SK-N-DZ (cell line): ENCODE data around the gene CNRIP1.
"Not testable (repeated sequence)": the region's sequence is repeated elsewhere in the genome, so short reads cannot be mapped to it uniquely, and the experiment has no call there.

Experiments used
- DNase-seq: peaks from one replicate; pipeline ENCODE4 v3.0.0-alpha.2; 2015; ENCODE audit warnings: low spot score

Gene CNRIP1

DNA sequence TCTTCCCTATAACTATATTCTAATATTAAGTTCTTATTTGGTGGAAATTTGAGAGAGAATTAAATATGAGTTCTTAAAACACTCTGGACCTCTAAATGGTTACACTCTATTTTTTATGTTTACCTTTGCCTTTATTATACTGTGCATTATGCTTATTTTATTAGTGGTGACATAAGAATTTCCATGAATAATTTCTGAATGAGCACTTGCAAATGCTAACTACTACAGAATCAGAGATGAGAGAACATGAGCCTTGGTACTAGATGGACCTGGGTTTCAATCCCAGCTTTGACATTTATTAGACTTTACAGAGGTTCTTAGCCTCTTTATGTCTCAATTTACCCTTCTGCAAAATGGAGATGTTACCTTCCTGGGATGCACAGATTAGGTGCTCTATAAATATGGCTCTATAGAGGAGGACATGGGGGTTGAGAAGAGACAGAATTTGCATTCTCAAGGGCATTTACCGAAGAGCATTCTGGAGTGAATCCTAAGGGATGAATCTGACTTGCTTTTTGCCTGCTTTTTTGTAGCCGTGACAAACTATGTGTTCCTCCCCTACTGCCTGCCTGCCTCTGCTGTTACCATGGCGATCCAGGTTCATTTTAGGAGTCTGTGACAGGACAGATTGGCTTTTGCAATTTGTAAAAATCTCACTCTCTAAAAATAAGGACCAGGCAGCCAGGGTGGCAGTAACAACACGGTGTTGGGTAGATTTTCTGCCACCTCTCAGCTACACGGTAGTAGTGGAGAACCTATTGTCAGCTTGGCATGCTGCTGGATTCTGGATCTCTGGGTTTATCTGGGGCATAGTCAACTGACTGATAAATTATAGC lies 20.7 kb upstream of the CNRIP1 start:
- DNase-seq, result no peak

DNA sequence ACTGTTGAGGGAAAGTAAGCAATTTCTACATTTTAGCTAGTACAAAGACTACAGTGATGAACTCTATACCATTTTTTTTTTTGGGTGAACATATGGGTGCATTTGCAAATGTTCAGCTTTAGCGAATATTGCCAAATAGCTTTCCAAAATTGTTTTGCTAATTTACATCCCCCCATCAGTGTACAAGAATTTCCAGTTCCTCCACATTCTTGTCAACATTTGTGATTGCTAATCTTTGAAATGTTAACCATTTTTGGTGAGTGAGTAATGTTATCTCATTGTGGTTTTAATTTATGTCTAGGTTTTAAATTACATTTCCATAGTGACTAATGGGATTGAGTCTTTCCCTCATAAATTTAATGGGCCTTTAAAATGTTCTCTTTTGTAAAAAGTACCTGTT lies 16.4 kb upstream of the CNRIP1 start:
- DNase-seq, result no peak

DNA sequence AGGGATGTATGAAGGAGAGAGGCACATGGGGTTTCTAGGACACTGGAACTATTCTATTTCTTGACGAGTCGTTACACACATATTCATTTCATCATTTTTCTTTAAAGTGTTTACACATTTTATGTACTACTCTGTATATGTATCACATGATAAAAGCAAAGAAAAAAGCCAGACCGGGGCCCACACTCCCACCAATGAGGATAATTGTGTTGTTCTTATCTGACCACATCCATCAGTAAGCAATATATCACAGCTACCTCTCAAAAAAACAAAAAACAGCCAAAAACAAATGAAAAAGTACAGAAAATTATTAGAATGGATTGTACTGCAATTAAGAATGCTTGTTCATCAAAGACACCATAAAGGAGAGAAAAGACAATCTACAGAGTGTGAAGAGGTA lies 14.2 kb upstream of the CNRIP1 start:
- no peak for DNase-seq

DNA sequence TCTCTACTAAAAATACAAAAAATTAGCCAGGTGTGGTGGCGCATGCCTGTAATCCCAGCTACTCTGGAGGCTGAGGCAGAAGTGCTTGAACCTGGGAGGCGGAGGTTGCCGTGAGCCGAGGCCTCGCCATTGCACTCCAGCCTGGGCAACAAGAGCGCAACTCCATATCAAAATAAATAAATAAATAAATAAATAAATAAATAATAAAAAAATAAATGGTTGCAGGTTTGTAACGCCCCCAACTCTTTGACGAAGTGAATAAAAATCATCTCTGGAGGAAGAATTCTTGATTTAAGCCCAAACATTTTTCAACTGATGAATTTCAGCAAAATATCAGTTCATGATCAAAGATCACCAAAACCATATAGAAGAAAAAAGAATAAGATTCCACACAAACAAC lies 13.3 kb upstream of the CNRIP1 start:
- DNase-seq, result no peak

DNA sequence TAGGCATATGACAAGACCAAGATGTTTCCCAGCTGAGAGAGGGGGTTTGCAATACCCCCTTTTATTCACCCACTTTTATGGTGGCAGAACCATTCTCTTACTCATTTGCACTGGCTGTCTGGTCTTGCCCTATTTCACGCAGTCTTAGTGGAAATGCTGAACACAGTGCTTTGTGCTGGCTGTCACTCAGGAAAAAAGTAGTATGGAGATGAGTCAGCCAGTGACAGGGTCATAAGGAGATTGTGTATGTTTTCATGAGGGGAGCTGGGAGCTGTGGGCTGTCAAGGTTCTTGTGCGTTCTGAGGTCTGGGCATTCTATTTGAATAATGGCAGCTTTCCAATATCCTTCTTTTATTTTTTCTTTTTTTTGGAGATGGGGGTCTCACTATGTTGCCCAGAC lies 10.9 kb upstream of the CNRIP1 start:
- DNase-seq, result no peak

DNA sequence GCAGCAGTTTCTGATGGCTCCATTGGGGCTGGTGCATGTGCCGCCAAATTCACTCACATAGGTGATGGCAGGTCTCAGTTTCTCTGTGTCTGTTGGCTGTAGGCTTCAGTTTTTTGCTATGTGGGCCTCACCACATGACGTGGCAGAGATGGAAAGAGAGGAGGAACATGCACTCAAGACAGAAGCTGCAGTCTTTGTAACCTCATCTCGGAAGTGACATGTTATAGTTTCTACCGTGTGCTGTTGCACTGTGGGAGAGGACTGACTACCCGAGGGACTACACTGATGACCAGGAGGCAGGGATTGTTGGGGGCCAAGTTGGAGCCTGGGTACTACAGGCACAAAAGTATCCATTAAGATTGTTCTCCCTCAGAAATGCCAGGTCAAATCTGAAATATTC lies 9.2 kb upstream of the CNRIP1 start:
- DNase-seq, result no peak

DNA sequence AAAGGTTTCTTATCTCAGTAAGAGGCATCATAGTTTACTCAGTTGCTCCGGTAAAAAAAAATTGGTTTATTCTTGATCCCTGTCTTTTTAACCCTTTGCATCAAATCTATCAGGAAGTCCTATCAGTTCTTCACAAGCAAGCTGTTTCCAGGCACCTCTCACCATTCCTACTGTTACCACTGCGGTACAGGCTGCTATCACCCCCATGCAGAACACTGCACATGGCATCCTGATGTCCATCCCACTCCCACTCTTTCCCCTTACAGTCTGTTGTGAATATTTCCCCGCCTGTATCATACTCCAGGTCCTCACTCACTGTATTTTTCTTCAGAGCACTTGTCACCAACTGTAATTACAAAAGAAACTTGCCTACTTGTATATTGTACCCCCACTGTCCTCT lies 5.3 kb upstream of the CNRIP1 start:
- no peak for DNase-seq

DNA sequence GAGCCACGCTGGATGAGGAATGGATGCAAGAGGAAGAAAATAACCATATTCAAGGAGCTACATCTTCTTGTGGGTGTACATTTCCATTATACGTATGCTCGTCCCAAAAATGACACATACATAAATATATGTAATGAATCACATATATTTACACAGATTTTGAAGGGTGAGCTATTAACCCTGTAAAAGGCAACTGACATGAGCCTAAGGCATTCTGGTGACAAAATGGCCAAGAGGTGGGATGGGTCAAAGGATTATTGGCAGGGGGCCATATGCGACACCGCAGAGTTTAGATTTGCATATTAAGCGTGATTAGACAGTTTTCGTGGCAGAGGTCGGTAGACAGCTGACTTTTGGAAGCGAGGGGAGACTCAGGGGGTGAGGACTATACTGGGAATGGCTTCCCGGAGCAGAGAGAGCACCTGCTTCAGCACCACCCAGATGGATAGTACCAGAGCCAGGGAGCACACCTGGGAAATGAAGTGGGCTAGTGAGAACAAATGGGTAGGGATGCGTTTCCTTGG lies 431 bp upstream of the CNRIP1 start:
- DNase-seq, result no peak

DNA sequence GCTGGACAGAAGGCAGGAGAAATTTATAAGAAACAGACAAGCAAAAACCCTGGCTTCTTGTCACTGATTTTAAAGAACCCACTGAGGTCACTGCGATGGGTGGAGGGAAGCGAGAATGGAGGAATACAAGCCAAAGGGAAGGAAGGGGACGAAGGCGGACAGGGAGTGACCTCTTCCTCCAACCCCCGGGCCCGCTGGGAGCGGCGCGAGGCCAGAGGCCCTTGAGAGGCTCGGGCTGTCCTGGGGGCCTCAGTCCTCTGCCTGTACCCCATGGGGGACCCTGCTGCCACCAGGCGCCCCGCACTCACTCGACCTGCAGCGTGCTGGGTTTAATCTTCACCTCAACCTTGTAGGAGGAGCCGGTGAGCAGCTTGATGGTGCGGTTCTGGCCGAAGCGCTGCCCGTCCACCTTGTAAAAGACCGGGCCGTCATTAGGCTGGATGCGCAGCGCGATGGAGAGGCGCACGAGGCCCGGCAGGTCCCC lies 793 bp downstream of the CNRIP1 start:
- peak; percentile 39 for DNase-seq

DNA sequence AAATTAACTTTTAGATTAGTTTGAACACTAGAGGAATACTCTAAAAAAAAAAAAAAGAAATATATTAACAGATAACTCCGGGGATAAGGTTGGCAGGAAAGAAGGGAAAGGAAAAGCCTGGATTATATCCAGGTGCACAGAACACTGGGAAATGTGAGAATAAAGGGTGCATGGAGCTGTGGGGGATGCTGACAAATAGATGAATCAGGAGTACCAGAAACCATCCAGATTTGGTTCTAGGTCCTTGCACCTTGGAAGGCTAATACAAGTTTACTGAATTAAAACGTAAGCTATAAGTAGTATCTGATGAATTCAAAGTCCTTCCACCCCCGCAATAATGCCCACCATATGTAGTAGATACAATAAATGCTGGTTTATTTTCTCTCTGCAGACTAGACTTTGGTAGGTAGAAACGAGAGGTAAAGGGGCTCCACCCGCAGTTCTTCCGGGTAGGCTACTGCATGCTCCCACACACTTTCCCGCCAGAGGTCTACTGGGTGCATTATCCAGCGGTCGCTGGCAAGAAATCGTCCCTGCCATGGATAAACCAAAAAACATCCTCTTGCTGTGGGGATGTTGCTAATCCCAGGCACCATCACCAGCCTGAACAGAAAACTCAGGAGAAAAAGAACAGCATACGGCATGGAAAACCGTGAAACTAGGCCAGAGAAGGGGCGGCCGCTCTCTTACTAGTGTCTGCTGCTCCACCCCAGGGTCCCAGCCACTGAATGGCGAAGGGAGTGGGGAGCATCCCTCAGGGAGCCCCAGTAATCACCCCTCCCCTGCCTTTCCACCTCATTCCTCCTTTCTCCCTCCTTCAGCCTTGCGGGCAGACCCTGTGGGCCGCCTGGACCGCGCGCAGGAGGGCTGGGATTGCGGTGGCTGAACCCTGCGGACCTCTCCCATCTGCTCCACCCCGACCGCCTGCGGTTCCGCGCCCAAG lies 1.5 kb downstream of the CNRIP1 start:
- DNase-seq, result peak; percentile 54

DNA sequence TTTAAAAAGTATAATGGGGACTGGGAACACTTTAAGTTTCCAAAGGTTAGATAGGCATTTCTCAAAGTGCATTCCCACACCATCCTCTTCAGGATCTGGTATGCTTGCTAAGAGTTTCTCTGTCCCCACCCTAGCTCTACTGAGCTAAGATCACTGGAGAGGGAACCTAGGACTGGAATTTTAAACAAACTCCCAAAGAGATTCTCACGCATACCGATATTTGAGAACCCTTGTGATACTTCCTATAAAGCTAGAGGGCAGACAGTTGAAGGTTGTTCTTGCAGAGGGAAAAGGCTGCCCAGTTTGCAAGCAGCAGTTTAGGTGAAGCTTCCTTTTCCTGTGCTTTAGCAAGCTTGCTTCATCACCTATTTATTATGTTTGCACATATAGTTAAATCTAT lies 3.6 kb downstream of the CNRIP1 start:
- no peak for DNase-seq

DNA sequence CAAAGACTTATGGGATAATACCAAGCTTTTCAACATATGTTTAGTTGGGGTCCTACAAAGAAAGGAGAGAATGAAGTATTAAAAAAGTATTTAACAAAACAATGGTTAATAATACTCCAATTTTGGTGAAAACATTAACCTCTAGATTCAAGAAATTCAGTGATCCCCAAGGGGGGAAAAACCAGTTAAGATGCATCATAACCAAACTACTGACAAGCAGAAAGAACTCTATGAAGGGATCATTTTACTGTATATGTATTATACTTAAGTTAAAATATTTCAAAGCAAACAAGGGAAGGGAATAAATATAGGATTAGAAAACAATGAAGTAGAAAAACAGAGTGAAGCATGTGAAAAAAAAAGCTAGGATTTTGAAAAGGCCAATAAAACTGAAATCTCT lies 8.7 kb downstream of the CNRIP1 start:
- DNase-seq, result no peak

DNA sequence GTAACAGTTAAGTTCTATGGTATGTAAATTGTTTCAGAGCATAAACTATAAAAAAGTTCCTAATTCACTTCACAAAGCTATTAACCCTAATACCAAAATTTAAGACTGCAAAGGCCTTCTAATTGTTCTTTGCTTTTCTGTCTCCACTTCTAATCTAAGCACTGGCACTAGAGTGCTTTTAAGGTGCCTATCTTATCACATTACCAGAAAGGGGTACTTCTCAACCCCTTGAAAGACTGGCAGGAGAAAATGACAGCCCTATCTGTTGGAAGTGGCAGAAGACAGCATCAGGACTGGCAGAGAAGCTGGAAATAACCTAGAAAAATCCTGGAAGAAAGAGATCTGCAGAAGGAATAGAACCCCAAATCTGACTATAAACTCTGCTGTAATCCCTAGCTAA lies 10.3 kb downstream of the CNRIP1 start:
- no peak for DNase-seq

DNA sequence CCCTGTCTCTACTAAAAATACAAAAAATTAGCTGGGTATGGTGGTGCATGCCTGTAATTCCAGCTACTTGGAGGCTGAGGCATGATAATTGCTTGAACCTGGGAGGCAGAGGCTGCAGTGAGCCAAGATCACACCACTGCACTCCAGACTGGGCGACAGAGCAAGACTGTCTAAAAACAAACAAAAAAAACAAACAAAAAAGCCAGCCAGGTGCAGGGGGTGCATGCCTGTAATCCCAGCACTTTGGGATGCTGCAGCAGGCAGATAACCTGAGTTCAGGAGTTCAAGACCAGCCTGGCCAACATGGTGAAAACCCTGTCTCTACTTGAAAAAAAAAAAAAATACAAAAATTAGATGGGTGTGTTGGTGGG lies 15.9 kb downstream of the CNRIP1 start:
- DNase-seq, result not testable (repeated sequence)

DNA sequence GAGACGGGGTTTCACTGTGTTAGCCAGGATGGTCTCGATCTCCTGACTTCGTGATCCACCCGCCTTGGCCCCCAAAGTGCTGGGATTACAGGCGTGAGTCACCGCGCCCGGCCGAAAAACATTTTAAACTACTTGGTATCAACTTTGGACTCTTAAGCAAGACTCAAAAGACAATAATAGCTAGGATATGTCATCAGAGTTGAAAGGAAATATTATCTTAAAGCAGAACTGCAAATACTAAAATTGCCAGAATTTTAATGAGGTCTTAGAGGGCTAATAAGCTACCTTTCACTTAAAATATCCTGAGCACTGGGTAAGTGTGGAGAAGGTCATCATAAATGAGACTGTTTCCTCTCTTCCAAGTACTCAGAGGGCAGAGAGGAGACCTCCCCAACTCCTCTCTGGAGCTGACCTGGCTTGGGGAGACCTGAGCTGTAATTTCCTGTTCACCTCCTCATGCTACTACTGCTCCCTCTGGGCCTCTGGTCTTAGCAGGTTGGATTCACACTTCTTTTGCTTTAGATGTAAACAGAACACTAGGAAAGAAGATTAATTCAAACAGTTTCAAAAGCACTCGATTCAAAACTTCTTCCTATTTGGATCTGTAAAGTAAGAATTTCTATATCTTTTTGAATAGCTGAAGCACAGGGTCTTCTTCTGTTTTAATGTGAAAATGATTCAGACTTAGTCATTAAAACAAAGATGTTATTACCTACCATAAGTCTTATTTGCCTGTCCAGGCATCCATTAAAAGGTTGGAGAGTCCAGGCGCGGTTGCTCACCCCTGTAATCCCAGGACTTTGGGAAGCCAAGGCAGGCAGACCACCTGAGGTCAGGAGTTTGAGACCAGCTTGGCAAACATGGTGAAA lies 16.5 kb downstream of the CNRIP1 start:
- no peak for DNase-seq

DNA sequence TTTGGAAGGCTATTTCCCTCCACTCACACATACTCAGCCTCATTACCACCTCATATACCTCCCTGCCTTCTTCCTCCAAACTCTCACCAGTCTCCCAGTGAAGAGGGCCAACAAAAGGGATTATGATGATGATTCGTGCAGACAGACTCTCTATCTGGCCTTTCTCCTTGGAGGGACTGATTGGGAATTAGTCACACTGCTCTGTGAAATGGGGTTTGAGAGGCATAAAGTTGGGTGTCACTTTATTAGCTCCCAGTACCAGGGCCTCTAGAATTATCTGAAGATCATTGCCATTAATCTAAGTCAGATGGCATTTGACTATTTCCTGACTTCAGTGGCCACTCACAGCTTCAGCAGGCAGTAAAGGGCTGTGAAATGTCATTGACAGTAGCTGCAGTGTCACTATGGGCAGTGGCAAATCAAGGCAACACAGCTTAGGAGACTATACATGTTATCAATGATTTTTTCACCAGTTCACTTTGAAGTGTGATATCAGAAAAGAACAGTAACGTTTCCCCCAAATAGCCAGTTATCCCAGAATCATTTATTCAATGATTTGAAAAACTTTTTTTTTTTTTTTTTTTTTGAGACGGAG lies 17.4 kb downstream of the CNRIP1 start:
- no peak for DNase-seq

DNA sequence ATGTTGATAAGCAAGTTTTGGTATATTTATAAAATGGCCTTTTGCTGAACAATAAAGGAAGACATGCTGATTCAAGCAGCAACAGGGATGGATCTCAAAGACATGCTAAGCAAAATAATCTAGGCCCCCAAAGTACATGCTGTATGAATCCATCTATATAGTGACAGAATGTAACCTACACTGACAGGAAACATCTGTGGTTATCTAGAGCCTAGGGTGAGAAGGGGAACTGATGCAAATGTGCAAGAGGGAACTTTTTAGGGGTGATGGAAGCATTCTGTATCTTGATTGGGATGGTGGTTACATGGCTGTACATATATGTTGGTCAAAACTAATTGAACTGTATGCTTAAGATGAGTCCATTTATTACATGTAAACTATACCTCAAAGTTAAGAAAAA lies 24.2 kb downstream of the CNRIP1 start:
- DNase-seq, result no peak

DNA sequence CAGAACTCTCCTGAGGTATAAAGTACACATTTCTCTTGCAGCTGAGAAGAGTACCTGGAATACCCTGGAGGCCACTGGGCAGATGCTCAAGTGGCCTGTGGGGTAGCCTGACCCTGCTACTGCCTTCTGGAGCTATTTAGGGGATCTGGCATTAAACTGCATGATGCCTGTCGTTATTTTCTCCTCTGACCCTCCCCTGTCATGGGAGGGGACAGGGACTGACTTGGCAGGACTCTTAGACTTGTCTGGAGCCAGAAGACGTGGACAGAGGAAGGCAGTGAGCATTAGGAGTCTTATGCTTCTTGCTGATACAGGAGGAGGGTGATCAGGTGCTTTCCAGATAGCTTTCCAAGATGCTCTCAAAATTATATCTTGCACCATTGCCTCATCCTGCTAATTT lies 24.8 kb downstream of the CNRIP1 start:
- no peak for DNase-seq

DNA sequence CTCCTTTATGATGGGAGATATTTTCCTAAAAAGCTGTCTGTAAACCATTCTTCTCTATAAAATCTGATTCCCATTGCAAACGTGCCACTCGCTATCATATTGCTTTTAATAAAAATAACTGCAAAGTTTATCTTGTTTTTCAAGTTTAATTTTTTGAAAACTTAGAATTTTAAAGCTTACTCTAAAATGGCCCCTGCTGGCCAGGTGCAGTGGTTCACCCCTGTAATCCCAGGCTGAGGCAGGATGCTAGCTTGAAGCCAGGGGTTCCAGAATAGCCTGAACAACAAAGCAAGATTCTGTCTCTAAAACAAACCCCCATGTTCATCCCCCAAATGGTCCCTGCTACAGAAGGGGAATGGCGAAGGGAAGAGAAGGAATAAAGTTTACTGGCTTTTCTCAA lies 25.6 kb downstream of the CNRIP1 start:
- no peak for DNase-seq

DNA sequence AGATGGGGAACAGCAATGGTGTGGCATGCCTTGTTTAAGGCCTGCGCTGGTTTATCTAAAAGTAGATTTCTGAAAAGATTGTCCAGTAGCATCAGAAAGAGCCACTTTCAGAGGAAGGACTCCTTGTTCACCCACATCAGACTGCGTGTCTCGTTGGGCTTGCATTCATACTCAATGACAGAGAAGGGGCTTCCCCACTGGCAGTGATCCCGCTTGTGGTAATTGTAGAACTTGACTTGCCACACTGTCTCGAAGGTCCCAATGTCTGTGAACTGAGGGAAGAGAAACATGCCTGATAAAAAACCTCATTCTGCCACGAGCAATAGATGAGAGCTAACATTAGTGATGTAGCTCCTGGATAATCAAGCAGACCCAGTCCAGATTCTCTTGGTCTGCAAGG lies 26.0 kb downstream of the CNRIP1 start:
- DNase-seq, result no peak

DNA sequence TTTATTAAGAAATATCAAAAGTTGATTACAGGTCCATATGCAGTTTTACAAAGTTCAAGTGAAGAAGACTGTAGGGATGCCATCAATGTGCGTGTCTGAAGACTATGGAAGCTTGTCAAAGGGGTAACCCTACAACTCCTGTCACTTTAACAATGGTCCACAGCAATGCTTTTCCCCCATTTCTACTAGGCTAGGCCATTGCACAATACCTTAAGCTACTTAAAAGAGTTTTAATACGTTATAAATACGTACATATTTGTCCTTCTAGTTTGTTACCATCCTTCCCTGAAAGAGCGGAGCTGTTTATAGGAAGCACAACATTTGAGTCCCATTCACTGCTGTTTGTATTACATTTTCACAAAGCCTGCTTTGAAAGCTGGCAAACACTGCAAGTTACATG lies 26.7 kb downstream of the CNRIP1 start:
- no peak for DNase-seq
